Smooth muscle cell (in vitro differentiated cells): ENCODE results near the gene L3MBTL4. TPM values are rescaled to one million over a fixed set of nuclear protein-coding genes. Genes with fewer than 3 reads are reported as not detected.

ENCODE experiments used
- DNase-seq: peaks from one replicate; lab custom pipeline; 2025; ENCODE audit not compliant: unreplicated experiment; lab: John Stamatoyannopoulos, UW
- H2AFZ ChIP-seq: fragments of 200-600 bp; sonication (generic); 2 replicates; pipeline ENCODE4 v1.6.0; 2016; ENCODE audit warnings: antibody characterized with exemption, low read depth, mild to moderate bottlenecking
- H3F3A ChIP-seq: fragments of 200-600 bp; sonication (generic); 2 replicates; pipeline ENCODE4 v1.6.0; 2017; ENCODE audit warnings: antibody characterized with exemption, low read depth
- H3K27ac ChIP-seq: fragments of 200-600 bp; sonication (generic); 2 replicates; pipeline ENCODE4 v1.5.1; 2016; ENCODE audit warnings: low read depth, mild to moderate bottlenecking
- H3K27me3 ChIP-seq: fragments of 200-600 bp; sonication (generic); 2 replicates; pipeline ENCODE4 v1.6.1; 2016; ENCODE audit warnings: low read depth, mild to moderate bottlenecking
- H3K36me3 ChIP-seq: fragments of 200-600 bp; sonication (generic); 2 replicates; pipeline ENCODE4 v1.5.1; 2016; ENCODE audit warnings: low read depth
- H3K4me1 ChIP-seq: fragments of 200-600 bp; sonication (generic); 2 replicates; pipeline ENCODE4 v1.5.1; 2016; ENCODE audit warnings: low read depth
- H3K4me2 ChIP-seq: fragments of 200-600 bp; sonication (generic); 2 replicates; pipeline ENCODE4 v1.6.0; 2016; ENCODE audit warnings: mild to moderate bottlenecking
- H3K4me3 ChIP-seq: fragments of 200-600 bp; sonication (generic); 2 replicates; pipeline ENCODE4 v1.5.1; 2016; ENCODE audit warnings: mild to moderate bottlenecking
- H3K79me2 ChIP-seq: fragments of 200-600 bp; sonication (generic); 2 replicates; pipeline ENCODE4 v1.6.0; 2016; ENCODE audit warnings: low read depth, mild to moderate bottlenecking
- H3K9ac ChIP-seq: fragments of 200-600 bp; sonication (generic); 2 replicates; pipeline ENCODE4 v1.6.0; 2016; ENCODE audit warnings: low read depth
- H3K9me3 ChIP-seq: fragments of 200-600 bp; sonication (generic); replicated peaks from 2 replicates; pipeline ENCODE4 v1.5.1; 2016; ENCODE audit warnings: low read depth
- H4K20me1 ChIP-seq: fragments of 200-600 bp; sonication (generic); 2 replicates; pipeline ENCODE4 v1.6.0; 2016; ENCODE audit warnings: low read depth
- WGBS: methylation state at CpG from one replicate; pipeline ENCODE4 v1.1.7; 2016; ENCODE audit warnings: low lambda C conversion rate; 5-methylcytosine and 5-hydroxymethylcytosine counted together
- polyA plus RNA-seq: library from polyadenylated mRNA; unstranded; fragments of >200 nt; fragmentation: Nextera tagmentation; extraction: Ambion mirVana; gene quantifications from 2 replicates; pipeline ENCODE4 v1.2.1, GENCODE V29; 2016
- total RNA-seq: library from RNA; depleted of rRNA; stranded (reverse); fragments of >200 nt; gene quantifications from 2 replicates; pipeline ENCODE4 v1.2.3, GENCODE V29; 2014
- TF ChIP-seq, protein P1 (sequence below): fragments of 200-600 bp; sonication (generic); IDR thresholded peaks from 2 replicates; pipeline ENCODE4 v1.5.1; 2017; ENCODE audit warnings: borderline replicate concordance, mild to moderate bottlenecking, antibody characterized with exemption; ENCODE audit not compliant: insufficient read depth, poor library complexity, severe bottlenecking

L3MBTL4 gene
- total and polyA plus RNA-seq, 2 experiments from 2014 or later = 3.4 TPM; not detected in 1

DNA sequence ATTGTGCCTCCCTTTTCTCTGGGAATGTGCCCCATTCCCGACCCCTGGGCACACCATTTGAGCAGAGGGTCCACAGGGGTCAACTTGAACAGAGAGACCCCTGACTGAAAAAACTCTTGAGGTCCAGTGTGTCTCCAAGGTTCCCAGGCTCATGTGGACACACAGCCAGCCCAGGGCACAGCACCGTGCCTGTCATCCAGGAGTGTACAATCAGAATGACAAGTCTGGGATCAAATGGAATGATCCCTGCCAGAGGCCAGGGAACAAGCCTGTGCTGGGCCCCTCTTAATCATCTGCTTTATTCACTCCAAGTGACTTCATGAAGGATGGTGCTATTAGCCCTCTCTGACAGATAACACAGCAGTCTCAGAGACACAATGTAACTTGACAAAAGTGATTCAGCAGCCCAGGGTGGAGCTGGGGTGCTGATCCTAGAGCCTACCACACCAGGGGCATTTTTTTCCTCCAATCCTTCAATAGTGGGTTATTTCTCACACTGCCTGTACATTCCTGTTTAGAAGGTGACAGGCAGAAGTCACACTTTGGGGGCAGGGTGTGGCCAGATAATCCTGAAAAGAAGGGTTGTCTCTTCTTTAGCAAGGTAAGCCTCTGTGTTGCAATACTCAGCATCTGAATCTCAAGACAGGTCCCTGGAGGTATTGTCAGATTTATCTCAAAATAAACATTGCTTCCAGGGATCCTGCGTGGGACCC lies 435.4 kb downstream of the L3MBTL4 start:
- peaks cover 1% of the 10 kb centered on the region for H3K27me3 ChIP-seq
- TF ChIP-seq, protein P1, sequence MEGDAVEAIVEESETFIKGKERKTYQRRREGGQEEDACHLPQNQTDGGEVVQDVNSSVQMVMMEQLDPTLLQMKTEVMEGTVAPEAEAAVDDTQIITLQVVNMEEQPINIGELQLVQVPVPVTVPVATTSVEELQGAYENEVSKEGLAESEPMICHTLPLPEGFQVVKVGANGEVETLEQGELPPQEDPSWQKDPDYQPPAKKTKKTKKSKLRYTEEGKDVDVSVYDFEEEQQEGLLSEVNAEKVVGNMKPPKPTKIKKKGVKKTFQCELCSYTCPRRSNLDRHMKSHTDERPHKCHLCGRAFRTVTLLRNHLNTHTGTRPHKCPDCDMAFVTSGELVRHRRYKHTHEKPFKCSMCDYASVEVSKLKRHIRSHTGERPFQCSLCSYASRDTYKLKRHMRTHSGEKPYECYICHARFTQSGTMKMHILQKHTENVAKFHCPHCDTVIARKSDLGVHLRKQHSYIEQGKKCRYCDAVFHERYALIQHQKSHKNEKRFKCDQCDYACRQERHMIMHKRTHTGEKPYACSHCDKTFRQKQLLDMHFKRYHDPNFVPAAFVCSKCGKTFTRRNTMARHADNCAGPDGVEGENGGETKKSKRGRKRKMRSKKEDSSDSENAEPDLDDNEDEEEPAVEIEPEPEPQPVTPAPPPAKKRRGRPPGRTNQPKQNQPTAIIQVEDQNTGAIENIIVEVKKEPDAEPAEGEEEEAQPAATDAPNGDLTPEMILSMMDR = no peak
- no peak overlapping the region for H2AFZ ChIP-seq
- H3K4me3 ChIP-seq = no peak overlapping the region
- no peaks in the 10 kb centered on the region for H4K20me1 ChIP-seq
- no peaks in the 10 kb centered on the region for H3K79me2 ChIP-seq
- 82% methylated on average over 3 of the region's 3 CpGs for WGBS
- peaks cover 9% of the 10 kb centered on the region for H3F3A ChIP-seq
- H3K36me3 ChIP-seq = no peaks in the 10 kb centered on the region
- no peak overlapping the region for H3K9ac ChIP-seq
- H3K9me3 ChIP-seq = no peaks in the 10 kb centered on the region
- no peak overlapping the region for H3K27ac ChIP-seq
- no peaks in the 10 kb centered on the region for H3K4me1 ChIP-seq
- no peak for DNase-seq
- H3K4me2 ChIP-seq = no peak overlapping the region

DNA sequence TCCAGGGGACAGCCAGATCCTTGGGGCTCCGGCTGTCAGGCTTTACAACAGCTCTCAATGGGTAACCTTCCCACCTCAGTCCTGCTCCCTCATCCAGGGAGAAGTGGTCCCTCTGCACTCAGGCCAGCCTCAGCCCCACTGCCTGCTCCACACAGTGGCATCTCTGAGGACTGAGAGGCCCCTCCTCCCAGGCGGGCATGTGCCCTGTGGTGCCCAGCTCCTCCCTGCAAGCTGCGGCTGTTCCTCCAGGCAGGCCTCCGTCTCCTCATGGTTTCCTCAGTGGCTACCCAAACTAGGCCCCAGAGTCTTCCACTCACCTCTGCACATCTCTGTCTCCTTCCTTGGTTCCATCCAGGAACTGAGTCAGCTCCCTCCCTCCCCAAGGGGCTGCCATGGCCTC lies 437.7 kb downstream of the L3MBTL4 start:
- Histone ChIP-seq H3K36me3 (no peaks in the 10 kb centered on the region), H3K4me2 (no peak overlapping the region), H3K4me1 (no peaks in the 10 kb centered on the region), H3K4me3 (no peak overlapping the region), H3F3A (peaks cover 9% of the 10 kb centered on the region), H2AFZ (no peak overlapping the region), H3K9me3 (no peaks in the 10 kb centered on the region), H3K9ac (no peak overlapping the region), H3K27ac (no peak overlapping the region), H3K27me3 (no peaks in the 10 kb centered on the region), H3K79me2 (no peaks in the 10 kb centered on the region), H4K20me1 (no peaks in the 10 kb centered on the region)
- TF ChIP-seq, protein P1 = no peak
- DNase-seq = no peak
- WGBS = 97% methylated on average over 4 of the region's 4 CpGs

DNA sequence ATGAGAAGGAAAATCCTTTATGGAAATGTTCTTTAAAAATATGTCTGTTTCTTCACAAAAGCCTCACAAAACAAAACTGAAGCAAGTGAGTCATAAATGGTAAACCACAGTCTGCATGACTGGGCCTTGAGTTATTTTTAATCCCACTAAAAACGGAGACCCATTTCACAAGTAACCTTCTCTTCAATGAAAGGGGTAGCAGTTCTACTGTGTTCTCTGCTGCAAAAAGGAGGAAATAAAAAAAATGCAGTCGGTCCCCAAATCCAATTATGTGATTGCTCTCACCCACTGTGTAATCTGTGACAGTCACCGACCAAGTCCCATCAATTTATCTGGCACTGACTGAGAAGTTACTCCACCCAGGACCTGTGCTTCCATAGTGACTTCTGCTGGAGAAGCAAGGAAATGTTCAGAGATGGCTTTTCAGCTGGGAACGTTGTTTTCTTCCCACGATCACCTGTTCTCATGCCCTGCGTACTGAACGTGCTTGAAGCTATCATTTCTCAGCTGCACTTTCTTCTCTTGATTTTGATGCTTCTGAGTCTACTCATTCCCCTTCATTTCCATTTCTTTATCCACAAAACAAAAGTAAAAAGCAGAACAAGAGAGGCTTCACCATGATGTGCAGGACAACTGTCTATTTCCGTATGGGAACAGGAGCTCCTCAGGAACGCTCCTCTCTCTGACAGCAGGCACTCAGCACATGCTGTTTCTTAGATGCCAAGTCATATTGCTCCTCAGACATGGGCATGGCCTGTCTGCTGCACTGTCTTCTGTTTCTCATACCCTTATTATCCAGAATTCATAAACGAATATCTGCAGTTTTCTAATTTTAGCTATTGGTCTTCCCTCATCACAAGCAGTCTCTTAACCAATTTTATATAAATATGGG lies 439.4 kb downstream of the L3MBTL4 start:
- Histone ChIP-seq H3K4me3 (no peak overlapping the region), H3K4me1 (no peaks in the 10 kb centered on the region), H3F3A (peaks cover 9% of the 10 kb centered on the region), H4K20me1 (no peaks in the 10 kb centered on the region), H3K36me3 (no peaks in the 10 kb centered on the region), H3K9ac (no peak overlapping the region), H3K27me3 (no peaks in the 10 kb centered on the region), H3K79me2 (no peaks in the 10 kb centered on the region), H3K9me3 (no peaks in the 10 kb centered on the region), H3K27ac (peak overlapping the region; percentile 34), H3K4me2 (peak overlapping the region; percentile 55), H2AFZ (no peak overlapping the region)
- TF ChIP-seq, protein P1 = no peak
- no peak for DNase-seq
- WGBS = 66% methylated on average over 10 of the region's 10 CpGs
